ENCODE measurements around the gene PPP1R9B.
A peak's percentile ranks its signal among the peaks of the same experiment; 100 is the strongest.

The PPP1R9B gene

DNA sequence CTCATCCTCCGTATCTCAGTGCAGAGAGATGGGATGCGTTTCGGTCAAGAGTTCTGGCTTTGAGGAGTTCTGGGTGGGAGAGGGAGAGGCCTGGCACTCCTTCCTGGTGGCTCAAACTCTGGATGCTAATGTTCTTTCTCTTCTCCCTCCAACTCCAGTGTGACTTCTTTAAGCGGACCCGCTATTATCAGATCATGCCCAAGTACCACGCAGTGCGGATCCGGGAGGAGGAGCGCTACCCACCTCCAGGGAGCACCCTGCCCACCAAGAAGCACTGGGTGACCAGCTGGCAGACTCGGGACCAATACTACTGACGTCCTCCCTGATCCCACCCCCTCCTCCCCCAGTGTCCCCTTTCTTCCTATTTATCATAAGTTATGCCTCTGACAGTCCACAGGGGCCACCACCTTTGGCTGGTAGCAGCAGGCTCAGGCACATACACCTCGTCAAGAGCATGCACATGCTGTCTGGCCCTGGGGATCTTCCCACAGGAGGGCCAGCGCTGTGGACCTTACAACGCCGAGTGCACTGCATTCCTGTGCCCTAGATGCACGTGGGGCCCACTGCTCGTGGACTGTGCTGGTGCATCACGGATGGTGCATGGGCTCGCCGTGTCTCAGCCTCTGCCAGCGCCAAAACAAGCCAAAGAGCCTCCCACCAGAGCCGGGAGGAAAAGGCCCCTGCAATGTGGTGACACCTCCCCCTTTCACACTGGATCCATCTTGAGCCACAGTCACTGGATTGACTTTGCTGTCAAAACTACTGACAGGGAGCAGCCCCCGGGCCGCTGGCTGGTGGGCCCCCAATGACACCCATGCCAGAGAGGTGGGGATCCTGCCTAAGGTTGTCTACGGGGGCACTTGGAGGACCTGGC, 61.3 kb downstream of the PPP1R9B start:
- no peak for DNase-seq (ENCODE audit: low read depth)

DNA sequence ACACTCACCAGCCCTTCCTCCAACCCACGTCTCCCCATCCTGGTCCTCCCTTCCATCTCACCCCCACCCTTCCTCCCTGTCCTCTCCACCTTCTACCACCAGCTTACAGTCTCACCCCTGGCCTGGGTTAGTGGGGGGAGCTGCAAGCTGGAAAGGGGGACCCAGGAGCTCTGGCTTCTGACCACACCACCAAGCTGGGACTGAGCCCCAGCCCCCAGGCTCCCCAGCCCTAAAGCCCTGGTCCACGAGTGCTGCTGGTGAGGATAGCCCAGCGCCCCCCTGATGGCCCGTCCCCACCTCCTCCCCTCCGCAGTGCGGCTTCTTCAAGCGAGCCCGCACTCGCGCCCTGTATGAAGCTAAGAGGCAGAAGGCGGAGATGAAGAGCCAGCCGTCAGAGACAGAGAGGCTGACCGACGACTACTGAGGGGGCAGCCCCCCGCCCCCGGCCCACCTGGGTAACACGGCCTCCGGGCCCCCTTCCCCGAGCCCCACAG, 62.5 kb downstream of the PPP1R9B start:
- no peak for DNase-seq (ENCODE audit: low read depth)

DNA sequence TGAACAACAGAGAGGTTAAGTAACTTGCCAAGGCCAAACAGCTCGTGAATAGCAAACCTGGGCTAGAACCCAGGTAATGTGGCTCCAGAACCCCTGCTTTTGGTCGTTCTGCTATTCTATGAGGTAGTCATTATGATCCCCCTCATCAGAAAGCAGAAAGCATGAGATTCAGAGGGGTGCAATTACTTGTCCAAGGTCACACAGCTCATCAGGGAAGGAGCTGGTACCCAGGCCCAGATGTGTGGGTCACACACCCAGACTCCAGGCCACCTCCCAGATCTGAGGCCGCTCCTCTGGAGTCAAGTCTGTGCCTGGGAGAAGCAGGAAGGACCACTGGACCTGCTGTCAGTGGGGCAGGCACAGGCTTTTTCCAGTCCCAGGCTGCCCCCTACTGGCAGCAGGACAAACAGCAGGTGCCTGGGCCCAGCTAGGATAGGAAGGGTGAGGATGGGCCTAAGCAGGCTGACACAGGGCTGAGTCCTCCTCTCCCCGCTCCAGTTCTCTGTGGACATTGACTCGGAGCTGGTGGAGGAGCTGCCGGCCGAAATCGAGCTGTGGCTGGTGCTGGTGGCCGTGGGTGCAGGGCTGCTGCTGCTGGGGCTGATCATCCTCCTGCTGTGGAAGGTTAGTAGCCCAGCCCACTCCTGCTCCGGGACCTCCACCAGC, 63.1 kb downstream of the PPP1R9B start:
- peak; percentile 58 for DNase-seq (ENCODE audit: low read depth)
